ENCODE measurements around the gene EHHADH. TPM values are rescaled to one million over a fixed set of nuclear protein-coding genes. Genes with fewer than 3 reads are reported as not detected.
A peak's percentile ranks its signal among the peaks of the same experiment; 100 is the strongest.

Gene EHHADH
- total and polyA plus RNA-seq, 2 of the 13 experiments (the other 11 are each of a cell fraction or from before 2014, with no cell fraction given): 14.5 to 38.9 TPM

DNA sequence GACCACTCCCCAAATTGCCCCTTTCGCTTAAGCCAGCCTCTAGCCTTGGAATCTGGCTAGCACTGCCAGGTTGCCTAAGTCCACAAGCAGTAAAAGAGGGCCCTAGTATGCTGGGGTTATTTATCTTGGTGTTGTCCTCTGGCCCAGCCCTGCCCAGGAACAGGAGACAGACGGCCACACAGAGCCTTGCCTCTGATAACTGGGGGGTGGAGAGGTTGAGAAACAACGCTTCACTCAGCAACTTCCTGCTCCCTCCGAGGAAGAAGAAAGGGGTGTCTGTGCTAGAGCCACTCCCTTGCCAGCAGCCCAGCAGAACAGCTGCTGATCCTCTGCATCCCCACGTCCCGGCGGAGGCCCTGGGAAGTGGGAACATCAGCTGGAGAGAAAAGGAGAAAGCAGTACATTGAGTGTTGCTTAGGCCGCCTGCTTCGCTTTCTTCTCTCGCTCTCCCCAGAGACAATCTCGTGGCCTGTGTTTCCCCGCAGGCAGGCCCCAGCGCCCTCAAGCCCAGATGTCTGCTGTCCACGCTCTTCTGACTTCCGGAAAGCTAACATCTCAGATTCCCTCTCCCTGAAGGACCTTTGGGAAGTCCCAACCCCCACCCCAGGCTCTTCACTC lies 78.4 kb downstream of the EHHADH start (continued):
- TF ChIP-seq ZNF383 (CRISPR knock-in tag; IDR thresholded peaks at IDR 0.05; ENCODE audit: borderline replicate concordance): no peak
- TF ChIP-seq KLF16 (CRISPR knock-in tag; IDR thresholded peaks at IDR 0.05): no peak
- TF ChIP-seq MEF2D (CRISPR knock-in tag; IDR thresholded peaks at IDR 0.05): 0 out of 2 replicates have a peak, but pooled peaks have one; percentile 20
- 0 out of 2 replicates have a peak, but pooled peaks have one; percentile 59 for TF ChIP-seq ZNF274 (CRISPR knock-in tag; IDR thresholded peaks at IDR 0.05)
- no peak for TF ChIP-seq NFIC (IDR thresholded peaks at IDR 0.05; ENCODE audit: low read length)
- TF ChIP-seq, protein P1, sequence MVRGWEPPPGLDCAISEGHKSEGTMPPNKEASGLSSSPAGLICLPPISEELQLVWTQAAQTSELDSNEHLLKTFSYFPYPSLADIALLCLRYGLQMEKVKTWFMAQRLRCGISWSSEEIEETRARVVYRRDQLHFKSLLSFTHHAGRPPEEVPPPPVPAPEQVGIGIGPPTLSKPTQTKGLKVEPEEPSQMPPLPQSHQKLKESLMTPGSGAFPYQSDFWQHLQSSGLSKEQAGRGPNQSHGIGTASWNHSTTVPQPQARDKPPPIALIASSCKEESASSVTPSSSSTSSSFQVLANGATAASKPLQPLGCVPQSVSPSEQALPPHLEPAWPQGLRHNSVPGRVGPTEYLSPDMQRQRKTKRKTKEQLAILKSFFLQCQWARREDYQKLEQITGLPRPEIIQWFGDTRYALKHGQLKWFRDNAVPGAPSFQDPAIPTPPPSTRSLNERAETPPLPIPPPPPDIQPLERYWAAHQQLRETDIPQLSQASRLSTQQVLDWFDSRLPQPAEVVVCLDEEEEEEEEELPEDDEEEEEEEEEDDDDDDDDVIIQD (CRISPR knock-in tag; IDR thresholded peaks at IDR 0.05; ENCODE audit: low read depth): 0 out of 2 replicates have a peak, but pooled peaks have one; percentile 18
- no peak for TF ChIP-seq NRL (CRISPR knock-in tag; IDR thresholded peaks at IDR 0.05; ENCODE audit: borderline replicate concordance)
- no peak for TF ChIP-seq AHR (CRISPR knock-in tag; IDR thresholded peaks at IDR 0.05)
- TF ChIP-seq, protein P2, sequence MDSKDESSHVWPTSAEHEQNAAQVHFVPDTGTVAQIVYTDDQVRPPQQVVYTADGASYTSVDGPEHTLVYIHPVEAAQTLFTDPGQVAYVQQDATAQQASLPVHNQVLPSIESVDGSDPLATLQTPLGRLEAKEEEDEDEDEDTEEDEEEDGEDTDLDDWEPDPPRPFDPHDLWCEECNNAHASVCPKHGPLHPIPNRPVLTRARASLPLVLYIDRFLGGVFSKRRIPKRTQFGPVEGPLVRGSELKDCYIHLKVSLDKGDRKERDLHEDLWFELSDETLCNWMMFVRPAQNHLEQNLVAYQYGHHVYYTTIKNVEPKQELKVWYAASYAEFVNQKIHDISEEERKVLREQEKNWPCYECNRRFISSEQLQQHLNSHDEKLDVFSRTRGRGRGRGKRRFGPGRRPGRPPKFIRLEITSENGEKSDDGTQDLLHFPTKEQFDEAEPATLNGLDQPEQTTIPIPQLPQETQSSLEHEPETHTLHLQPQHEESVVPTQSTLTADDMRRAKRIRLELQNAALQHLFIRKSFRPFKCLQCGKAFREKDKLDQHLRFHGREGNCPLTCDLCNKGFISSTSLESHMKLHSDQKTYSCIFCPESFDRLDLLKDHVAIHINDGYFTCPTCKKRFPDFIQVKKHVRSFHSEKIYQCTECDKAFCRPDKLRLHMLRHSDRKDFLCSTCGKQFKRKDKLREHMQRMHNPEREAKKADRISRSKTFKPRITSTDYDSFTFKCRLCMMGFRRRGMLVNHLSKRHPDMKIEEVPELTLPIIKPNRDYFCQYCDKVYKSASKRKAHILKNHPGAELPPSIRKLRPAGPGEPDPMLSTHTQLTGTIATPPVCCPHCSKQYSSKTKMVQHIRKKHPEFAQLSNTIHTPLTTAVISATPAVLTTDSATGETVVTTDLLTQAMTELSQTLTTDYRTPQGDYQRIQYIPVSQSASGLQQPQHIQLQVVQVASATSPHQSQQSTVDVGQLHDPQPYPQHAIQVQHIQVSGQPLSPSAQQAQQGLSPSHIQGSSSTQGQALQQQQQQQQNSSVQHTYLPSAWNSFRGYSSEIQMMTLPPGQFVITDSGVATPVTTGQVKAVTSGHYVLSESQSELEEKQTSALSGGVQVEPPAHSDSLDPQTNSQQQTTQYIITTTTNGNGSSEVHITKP (CRISPR knock-in tag; IDR thresholded peaks at IDR 0.05; ENCODE audit: low read depth): peak; percentile 60; the same call in 1 of the 2 replicates
- peak; percentile 41; the same call in 1 of the 2 replicates for TF ChIP-seq ZNF547 (CRISPR knock-in tag; IDR thresholded peaks at IDR 0.05)
- TF ChIP-seq ZNF451 (CRISPR knock-in tag; IDR thresholded peaks at IDR 0.05): no peak
- TF ChIP-seq, protein P3, sequence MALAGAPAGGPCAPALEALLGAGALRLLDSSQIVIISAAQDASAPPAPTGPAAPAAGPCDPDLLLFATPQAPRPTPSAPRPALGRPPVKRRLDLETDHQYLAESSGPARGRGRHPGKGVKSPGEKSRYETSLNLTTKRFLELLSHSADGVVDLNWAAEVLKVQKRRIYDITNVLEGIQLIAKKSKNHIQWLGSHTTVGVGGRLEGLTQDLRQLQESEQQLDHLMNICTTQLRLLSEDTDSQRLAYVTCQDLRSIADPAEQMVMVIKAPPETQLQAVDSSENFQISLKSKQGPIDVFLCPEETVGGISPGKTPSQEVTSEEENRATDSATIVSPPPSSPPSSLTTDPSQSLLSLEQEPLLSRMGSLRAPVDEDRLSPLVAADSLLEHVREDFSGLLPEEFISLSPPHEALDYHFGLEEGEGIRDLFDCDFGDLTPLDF (CRISPR knock-in tag; IDR thresholded peaks at IDR 0.05): no peak
- no peak for TF ChIP-seq ZNF253 (CRISPR knock-in tag; IDR thresholded peaks at IDR 0.05; ENCODE audit: borderline replicate concordance)
- no peak for TF ChIP-seq ZNF282 (IDR thresholded peaks at IDR 0.05; ENCODE audit: partially characterized antibody)
- TF ChIP-seq MXD4 (CRISPR knock-in tag; IDR thresholded peaks at IDR 0.05): no peak; the same call in 1 of the 2 replicates
- TF ChIP-seq JARID2 (CRISPR knock-in tag; IDR thresholded peaks at IDR 0.05; ENCODE audit: insufficient replicate concordance): no peak
- TF ChIP-seq SRF (IDR thresholded peaks at IDR 0.05; ENCODE audit: low read depth, low read length): no peak
- peak; percentile 76; the same call in 1 of the 2 replicates for TF ChIP-seq ZNF598 (CRISPR knock-in tag; IDR thresholded peaks at IDR 0.05; ENCODE audit: borderline replicate concordance)
- TF ChIP-seq ZNF746 (CRISPR knock-in tag; IDR thresholded peaks at IDR 0.05): 0 out of 2 replicates have a peak, but pooled peaks have one; percentile 32
- no peak for TF ChIP-seq PRMT3 (CRISPR knock-in tag; IDR thresholded peaks at IDR 0.05; ENCODE audit: borderline replicate concordance, low read depth)
- TF ChIP-seq, protein P4, sequence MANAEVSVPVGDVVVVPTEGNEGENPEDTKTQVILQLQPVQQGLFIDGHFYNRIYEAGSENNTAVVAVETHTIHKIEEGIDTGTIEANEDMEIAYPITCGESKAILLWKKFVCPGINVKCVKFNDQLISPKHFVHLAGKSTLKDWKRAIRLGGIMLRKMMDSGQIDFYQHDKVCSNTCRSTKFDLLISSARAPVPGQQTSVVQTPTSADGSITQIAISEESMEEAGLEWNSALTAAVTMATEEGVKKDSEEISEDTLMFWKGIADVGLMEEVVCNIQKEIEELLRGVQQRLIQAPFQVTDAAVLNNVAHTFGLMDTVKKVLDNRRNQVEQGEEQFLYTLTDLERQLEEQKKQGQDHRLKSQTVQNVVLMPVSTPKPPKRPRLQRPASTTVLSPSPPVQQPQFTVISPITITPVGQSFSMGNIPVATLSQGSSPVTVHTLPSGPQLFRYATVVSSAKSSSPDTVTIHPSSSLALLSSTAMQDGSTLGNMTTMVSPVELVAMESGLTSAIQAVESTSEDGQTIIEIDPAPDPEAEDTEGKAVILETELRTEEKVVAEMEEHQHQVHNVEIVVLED (CRISPR knock-in tag; IDR thresholded peaks at IDR 0.05; ENCODE audit: borderline replicate concordance): no peak; the same call in 1 of the 2 replicates
- 0 out of 2 replicates have a peak, but pooled peaks have one; percentile 41 for TF ChIP-seq RNF2 (conservative IDR thresholded peaks at IDR 0.05; ENCODE audit: low read depth)
